NCI-H1092 (cell line): ENCODE results near the gene MBNL1.

Source experiments
- DNase-seq: peaks from one replicate; lab custom pipeline; 2025; lab: John Stamatoyannopoulos, UW

The MBNL1 gene

DNA sequence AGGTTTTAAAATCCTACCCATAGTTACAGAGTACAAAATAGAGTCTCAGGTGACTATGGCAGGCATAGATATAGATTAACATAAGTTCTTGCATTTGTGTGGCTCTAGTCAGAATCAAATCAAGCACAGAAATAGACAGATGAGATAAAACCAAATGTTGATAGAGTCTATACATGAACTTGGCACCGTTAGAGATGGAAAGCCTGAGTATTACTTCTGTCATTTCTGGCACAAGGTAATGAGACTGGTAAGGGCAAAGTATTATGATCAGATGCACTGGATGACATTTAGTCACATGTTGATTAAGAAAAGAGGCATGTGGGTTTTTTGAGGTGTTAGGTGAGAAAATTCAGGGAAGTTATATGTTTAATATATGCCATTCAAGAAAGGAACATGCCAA is 219.7 kb downstream of the MBNL1 start:
- DNase-seq: no peak

DNA sequence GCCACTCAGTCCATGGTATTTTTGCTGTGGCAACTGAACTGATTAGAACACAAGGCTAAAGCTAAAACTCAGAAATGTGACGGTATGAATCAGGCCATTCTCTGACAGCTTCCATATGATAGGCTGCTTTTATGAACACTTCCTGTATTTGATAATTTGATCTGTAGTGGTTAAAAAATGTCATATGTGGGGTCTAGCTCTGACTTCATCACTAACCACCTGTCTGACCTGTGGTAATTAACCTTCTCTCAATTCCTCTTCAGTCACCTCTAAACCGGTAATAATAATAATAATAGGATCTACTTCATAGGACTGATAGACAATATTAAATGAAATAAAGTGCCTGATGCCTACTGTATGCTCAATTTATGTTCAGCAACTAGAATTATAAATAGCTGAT is 223.2 kb downstream of the MBNL1 start:
- DNase-seq: no peak

DNA sequence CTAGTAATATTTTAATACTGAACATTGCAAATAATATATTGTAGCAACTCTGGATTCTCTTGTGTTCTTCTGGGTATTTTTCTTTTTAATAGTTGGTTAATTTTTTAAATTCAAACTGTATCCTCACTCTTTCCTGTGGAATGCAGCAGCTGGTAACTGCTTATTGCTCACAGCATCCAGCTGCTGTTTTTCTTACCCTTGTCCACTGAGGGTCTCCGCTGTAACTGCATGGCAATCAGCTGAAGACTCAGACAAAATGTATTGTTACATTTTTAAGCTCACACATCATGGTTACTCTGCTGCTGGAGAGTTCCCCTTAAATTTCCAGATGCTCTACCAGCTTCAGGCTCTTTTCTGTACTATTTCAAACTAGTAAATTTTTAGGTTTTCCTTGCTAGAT is 227.6 kb downstream of the MBNL1 start:
- no peak for DNase-seq

DNA sequence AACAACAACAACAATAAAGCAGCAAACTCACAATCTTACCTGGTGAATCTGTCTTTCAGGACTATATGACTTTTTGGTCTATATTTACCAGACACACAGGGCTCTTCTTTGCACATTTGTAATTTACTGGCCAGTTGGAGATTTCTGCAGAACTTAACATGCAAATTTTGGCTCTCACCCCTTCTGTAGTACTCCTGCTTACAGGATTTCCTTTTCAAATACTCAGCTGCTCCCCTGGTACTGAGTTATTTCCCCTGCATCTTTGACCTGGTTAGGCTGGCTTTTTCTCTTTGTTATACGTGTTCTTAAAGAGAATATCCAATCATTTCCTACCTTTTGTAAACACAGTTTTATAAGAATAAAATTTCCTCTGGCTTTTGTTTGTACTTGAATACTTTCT is 228.0 kb downstream of the MBNL1 start:
- DNase-seq: no peak

DNA sequence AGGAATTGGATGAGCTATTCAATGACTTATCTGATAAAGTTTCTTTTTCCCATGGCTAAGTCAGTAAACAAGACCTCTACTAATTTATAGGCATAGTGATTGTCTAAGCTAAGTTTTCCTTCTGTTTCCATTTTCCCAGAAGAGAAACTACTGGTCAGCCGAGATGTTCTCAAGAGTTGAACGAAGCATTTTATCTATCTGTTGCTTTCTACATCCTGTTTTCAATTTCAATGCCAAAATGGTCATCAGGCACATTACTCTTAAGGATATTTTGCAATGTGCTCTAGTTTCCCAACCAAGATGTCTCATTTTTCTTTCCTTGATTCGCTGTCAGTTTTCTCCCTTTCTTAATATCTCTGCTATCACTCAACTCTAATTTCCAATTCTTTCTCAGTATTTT is 228.7 kb downstream of the MBNL1 start:
- DNase-seq: no peak

DNA sequence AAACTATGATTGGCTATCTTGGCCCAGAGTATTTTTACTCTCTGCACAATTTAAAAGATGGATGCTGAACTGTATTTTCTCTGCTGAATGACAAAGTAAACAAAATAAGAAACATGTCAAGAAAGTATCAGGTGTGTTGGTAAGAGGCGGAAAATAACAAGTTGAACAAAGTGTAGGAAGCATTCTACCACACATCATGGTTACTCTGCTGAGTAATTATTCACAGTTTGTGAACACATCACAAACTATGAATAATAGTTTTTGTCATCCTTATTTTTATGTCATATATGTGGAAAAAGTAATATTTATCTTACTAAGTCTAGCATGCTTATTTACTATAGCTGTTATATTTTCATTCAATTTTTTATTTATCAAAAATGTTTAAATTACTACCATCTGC is 229.2 kb downstream of the MBNL1 start:
- no peak for DNase-seq

DNA sequence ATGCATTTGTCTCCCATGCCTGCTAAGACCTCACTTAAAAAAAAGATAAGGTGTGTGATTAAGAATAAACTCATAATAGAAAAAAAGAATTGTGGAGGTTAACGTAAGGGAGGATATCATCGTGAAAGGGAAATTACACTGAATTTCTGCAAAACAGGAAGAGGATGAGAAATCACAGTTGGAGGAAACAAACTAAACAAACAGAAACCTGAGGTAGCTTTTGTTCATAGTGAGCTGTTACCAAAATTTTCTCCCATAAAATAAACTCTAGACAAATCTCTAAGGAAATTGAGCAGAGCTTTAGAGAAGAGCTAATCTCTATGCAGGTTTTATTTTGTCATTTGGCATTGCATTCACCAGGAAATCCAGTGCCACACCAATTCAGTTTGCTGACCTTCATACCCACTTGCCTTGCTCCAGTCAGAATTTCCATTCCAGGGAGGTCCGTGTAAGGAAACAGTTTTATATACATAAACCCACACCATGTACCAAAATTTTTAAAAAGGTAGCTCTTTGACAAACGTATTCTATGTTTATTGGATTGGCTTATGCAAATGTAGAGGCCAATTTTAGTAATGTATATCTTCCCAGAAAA is 231.2 kb downstream of the MBNL1 start:
- no peak for DNase-seq

DNA sequence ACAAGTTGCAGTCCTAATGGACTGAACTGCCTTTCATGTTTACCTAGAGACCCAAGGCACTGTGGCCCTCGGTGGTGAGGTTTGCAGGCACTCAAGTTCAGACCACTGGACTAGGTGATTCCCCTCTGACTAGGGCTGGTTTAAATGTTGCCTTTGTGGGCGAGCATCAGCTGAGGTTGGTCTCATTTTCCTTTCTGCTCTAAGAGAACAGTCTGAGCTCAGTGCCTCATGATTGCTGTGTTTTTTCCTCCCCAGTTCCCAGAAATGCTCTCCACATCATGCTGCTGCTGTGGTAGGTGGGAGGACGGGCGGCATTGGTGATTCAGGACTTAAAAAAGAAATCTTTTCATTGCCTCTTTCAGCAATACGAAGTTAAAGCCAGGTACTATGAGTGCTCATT is 237.2 kb downstream of the MBNL1 start:
- no peak for DNase-seq

DNA sequence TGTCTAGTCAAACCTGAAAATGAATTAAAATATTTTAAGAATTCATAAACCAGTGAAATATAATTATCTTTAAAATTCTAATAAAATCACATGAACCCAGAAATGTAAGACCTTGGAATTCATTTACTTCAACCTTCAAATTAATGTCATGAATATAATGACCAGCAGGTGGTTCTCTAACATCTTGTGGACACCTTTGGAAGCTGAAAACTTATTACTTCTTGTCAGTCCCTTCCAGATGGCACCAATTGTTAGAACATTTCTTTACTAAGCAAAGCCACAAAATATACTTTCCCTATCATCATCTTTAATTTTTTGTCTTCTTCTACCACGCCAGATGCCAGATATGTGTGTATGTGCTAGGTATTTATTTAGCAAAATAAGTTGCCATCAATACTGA is 240.0 kb downstream of the MBNL1 start:
- DNase-seq: no peak

DNA sequence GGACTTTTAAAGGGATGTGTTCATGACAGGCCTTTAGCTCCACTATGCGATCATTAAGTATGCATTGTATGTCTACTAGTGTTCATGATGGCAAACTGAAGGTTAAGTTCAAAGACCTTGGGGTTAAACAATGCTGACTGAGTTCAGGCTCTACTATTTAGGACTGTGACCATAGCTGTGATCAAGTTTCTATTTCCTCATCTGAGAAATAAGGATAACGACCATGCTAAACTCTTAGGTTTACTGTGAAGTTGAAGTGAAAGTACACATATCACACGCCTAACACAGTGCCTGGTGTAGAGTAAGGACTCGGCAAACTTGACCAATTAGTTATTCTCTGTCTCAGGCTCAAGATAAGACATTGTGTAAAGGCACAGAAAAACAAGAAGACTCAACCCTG is 243.2 kb downstream of the MBNL1 start:
- no peak for DNase-seq

DNA sequence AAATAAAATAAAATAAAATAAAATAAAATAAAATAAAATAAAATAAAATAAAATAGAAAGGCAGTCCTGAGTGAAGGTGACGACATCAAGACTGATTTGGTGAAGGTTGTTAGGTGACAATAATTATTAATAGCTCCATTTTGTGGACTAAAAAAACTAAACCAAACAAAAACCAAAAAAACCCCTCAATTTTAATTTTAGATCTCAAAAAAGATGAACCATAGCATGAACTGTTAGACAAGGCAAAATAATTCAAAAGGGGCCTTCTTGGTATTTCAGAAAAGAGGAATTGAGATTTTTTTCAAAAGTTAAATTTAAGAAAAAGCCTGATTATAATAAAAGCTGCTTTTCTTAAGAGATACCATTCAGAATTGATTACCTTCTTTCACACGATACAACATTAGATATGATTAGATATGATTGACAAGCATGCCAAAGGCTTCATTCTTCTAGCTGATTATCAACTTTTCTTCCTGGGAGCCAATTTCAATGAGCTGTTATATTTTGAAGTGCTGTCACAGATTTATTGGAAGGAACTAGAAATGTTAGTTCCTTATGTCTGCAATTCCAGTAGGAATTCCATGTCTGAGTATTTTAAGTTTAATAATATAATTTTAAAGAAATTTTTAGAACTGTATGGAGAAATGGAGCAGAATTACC is 244.7 kb downstream of the MBNL1 start:
- DNase-seq: no peak
